Progenitor cell of endocrine pancreas (in vitro differentiated cells): ENCODE results near the gene MMP24. TPM values are rescaled to one million over a fixed set of nuclear protein-coding genes. Genes with fewer than 3 reads are reported as not detected.

ENCODE experiments used
- DNase-seq: peaks from one replicate; pipeline ENCODE4 v3.0.0; 2021; ENCODE audit warnings: low spot score; ENCODE audit not compliant: unreplicated experiment
- H3K27ac Mint-ChIP-seq: 2 replicates; pipeline ENCODE4 v1.8.0; 2021; ENCODE audit warnings: mild to moderate bottlenecking, moderate library complexity, mixed read lengths
- H3K27me3 Mint-ChIP-seq: 2 replicates; pipeline ENCODE4 v1.8.0; 2021; ENCODE audit warnings: mixed read lengths
- H3K36me3 Mint-ChIP-seq: 2 replicates; pipeline ENCODE4 v1.8.0; 2022; ENCODE audit warnings: mixed read lengths; ENCODE audit not compliant: insufficient read depth
- H3K4me1 Mint-ChIP-seq: 2 replicates; pipeline ENCODE4 v1.8.0; 2021; ENCODE audit warnings: low read depth, mixed read lengths
- H3K4me3 Mint-ChIP-seq: 2 replicates; pipeline ENCODE4 v1.8.0; 2021; ENCODE audit warnings: low read depth, mild to moderate bottlenecking, moderate library complexity, mixed read lengths
- H3K9me3 Mint-ChIP-seq: 2 replicates; pipeline ENCODE4 v1.8.0; 2021; ENCODE audit warnings: low read depth, mixed read lengths
- CTCF ChIP-seq: fragments of 200-600 bp; sonication (generic); IDR thresholded peaks from one replicate; pipeline ENCODE4 v1.5.0; 2021; ENCODE audit warnings: antibody characterized with exemption, mild to moderate bottlenecking; ENCODE audit not compliant: unreplicated experiment
- total RNA-seq: library from RNA; stranded (reverse); gene quantifications from 2 replicates; pipeline ENCODE4 v1.2.1, GENCODE V29; 2021

The MMP24 gene
- total RNA-seq, 1 donor from 2014 or later: 3.4 TPM

- Mint-ChIP-seq H3K4me1 (peaks cover 13% of the 10 kb centered on the region), H3K27me3 (no peaks in the 10 kb centered on the region), H3K9me3 (no peaks in the 10 kb centered on the region), H3K27ac (peak overlapping the region; percentile 84), H3K36me3 (peaks cover 16% of the 10 kb centered on the region), H3K4me3 (no peak overlapping the region)
- no peak for DNase-seq
- no peak for TF ChIP-seq CTCF
These were observed 53.2 kb downstream of the MMP24 start for GRCh38 chr20:35279533-35280174.

- no peaks in the 10 kb centered on the region for H3K9me3 Mint-ChIP-seq
- no peak for DNase-seq
- TF ChIP-seq CTCF: no peak
- H3K4me1 Mint-ChIP-seq: peaks cover 19% of the 10 kb centered on the region
- peaks cover 16% of the 10 kb centered on the region for H3K36me3 Mint-ChIP-seq
- H3K27me3 Mint-ChIP-seq: no peaks in the 10 kb centered on the region
- H3K4me3 Mint-ChIP-seq: no peak overlapping the region
- no peak overlapping the region for H3K27ac Mint-ChIP-seq
These were observed 54.0 kb downstream of the MMP24 start for GRCh38 chr20:35280523-35280922.

- Mint-ChIP-seq H3K9me3 (no peaks in the 10 kb centered on the region), H3K27ac (no peak overlapping the region), H3K36me3 (peaks cover 16% of the 10 kb centered on the region), H3K27me3 (no peaks in the 10 kb centered on the region), H3K4me1 (peaks cover 30% of the 10 kb centered on the region), H3K4me3 (no peak overlapping the region)
- DNase-seq: no peak
- no peak for TF ChIP-seq CTCF
These were observed 55.1 kb downstream of the MMP24 start for GRCh38 chr20:35281506-35282101.

- H3K27ac Mint-ChIP-seq: peak overlapping the region; percentile 92
- H3K36me3 Mint-ChIP-seq: peaks cover 13% of the 10 kb centered on the region
These were observed 57.2 kb downstream of the MMP24 start for GRCh38 chr20:35283441-35284266.

More at GRCh38 chr20:35283441-35284266, 57.2 kb downstream of the MMP24 start:
- H3K9me3 Mint-ChIP-seq: no peaks in the 10 kb centered on the region
- H3K27me3 Mint-ChIP-seq: no peaks in the 10 kb centered on the region
- H3K4me3 Mint-ChIP-seq: peak overlapping the region; percentile 81
- TF ChIP-seq CTCF: no peak
- peaks cover 23% of the 10 kb centered on the region for H3K4me1 Mint-ChIP-seq
- no peak for DNase-seq
